ENCODE results near the gene FAM181B.
"Not testable (repeated sequence)": the region's sequence is repeated elsewhere in the genome, so short reads cannot be mapped to it uniquely, and the experiment has no call there.

DNA sequence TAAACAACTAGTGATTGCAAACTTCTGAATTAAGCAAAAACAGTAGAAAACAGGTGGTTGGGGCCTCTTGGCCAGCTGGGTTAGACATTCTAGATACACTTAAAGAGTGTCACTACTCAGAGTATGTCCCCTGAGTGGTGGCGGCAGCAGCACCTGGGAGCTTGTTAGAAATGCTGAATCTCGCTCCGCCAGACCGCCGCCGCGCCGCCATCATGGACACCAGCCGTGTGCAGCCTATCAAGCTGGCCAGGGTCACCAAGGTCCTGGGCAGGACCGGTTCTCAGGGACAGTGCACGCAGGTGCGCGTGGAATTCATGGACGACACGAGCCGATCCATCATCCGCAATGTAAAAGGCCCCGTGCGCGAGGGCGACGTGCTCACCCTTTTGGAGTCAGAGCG is 44.3 kb downstream of the FAM181B start:
- TF ChIP-seq, protein P1, sequence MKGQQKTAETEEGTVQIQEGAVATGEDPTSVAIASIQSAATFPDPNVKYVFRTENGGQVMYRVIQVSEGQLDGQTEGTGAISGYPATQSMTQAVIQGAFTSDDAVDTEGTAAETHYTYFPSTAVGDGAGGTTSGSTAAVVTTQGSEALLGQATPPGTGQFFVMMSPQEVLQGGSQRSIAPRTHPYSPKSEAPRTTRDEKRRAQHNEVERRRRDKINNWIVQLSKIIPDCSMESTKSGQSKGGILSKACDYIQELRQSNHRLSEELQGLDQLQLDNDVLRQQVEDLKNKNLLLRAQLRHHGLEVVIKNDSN (IDR thresholded peaks at IDR 0.05; ENCODE audit: borderline replicate concordance, low read depth): not testable (repeated sequence)
- TF ChIP-seq RAD21 (IDR thresholded peaks at IDR 0.05; ENCODE audit: low read length): not testable (repeated sequence)
- TF ChIP-seq, protein P2, sequence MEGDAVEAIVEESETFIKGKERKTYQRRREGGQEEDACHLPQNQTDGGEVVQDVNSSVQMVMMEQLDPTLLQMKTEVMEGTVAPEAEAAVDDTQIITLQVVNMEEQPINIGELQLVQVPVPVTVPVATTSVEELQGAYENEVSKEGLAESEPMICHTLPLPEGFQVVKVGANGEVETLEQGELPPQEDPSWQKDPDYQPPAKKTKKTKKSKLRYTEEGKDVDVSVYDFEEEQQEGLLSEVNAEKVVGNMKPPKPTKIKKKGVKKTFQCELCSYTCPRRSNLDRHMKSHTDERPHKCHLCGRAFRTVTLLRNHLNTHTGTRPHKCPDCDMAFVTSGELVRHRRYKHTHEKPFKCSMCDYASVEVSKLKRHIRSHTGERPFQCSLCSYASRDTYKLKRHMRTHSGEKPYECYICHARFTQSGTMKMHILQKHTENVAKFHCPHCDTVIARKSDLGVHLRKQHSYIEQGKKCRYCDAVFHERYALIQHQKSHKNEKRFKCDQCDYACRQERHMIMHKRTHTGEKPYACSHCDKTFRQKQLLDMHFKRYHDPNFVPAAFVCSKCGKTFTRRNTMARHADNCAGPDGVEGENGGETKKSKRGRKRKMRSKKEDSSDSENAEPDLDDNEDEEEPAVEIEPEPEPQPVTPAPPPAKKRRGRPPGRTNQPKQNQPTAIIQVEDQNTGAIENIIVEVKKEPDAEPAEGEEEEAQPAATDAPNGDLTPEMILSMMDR (IDR thresholded peaks at IDR 0.05): not testable (repeated sequence)
